DND-41 (cell line): Measurements from ENCODE around the gene CNTN5.

Experiments used
- EZH2 ChIP-seq: IDR thresholded peaks from 3 replicates; pipeline ENCODE4 v1.6.1; 2012; ENCODE audit warnings: borderline replicate concordance, low read depth, mild to moderate bottlenecking, moderate library complexity, low read length, inconsistent platforms; ENCODE audit not compliant: severe bottlenecking
- TF ChIP-seq, protein P1 (sequence below): IDR thresholded peaks from 2 replicates; pipeline ENCODE4 v1.5.1; 2012; ENCODE audit warnings: borderline replicate concordance, low read length, moderate library complexity, mild to moderate bottlenecking; ENCODE audit not compliant: poor library complexity, severe bottlenecking; ENCODE audit errors: extremely low read depth

DNA sequence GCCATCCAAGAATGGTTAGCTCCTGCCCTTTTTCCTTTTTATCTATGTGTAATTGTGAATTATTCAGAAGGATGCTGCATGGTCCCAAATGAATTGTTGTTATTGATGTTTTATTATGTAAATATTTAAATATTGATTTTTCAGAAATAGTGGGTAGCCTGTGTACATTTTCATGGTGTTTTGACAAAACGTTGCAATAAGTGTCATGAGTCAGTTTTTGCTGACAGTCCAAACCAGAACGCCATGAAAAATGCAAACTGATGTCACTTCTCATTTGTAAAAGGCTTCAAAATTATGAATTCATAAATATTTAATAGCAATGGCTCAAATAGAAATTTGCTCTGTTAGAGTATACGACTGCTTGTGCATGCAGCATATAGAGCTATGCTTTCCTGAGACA is 422.5 kb downstream of the CNTN5 start:
- TF ChIP-seq EZH2: no peak
- TF ChIP-seq, protein P1, sequence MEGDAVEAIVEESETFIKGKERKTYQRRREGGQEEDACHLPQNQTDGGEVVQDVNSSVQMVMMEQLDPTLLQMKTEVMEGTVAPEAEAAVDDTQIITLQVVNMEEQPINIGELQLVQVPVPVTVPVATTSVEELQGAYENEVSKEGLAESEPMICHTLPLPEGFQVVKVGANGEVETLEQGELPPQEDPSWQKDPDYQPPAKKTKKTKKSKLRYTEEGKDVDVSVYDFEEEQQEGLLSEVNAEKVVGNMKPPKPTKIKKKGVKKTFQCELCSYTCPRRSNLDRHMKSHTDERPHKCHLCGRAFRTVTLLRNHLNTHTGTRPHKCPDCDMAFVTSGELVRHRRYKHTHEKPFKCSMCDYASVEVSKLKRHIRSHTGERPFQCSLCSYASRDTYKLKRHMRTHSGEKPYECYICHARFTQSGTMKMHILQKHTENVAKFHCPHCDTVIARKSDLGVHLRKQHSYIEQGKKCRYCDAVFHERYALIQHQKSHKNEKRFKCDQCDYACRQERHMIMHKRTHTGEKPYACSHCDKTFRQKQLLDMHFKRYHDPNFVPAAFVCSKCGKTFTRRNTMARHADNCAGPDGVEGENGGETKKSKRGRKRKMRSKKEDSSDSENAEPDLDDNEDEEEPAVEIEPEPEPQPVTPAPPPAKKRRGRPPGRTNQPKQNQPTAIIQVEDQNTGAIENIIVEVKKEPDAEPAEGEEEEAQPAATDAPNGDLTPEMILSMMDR: no peak
